ENCODE results near the gene EGR4. TPM values are rescaled to one million over a fixed set of nuclear protein-coding genes. Genes with fewer than 3 reads are reported as not detected.

Gene EGR4
- polyA plus RNA-seq, 2 of the 4 experiments (the other 2 are of a cell fraction): 0.03 TPM; not detected in 1

GRCh38 chr2:73269686-73270465, 23.5 kb downstream of the EGR4 start (continued):
- TF ChIP-seq RFX5 (IDR thresholded peaks at IDR 0.05) (no peak), ZSCAN20 (CRISPR knock-in tag; IDR thresholded peaks at IDR 0.05) (no peak), KDM5A (IDR thresholded peaks at IDR 0.05) (no peak), SMC3 (IDR thresholded peaks at IDR 0.05) (no peak), RARB (CRISPR knock-in tag; IDR thresholded peaks at IDR 0.05) (no peak), PBX3 (IDR thresholded peaks at IDR 0.05) (no peak), NPAS2 (CRISPR knock-in tag; IDR thresholded peaks at IDR 0.05; ENCODE audit: borderline replicate concordance) (no peak), CBX2 (IDR thresholded peaks at IDR 0.05; ENCODE audit: borderline replicate concordance, low read depth) (no peak), USF2 (IDR thresholded peaks at IDR 0.05) (no peak)

- Histone ChIP-seq H3K27ac (peak overlapping the region; percentile 66 to 82), H3K4me3 (peak overlapping the region; percentile 43), H3K9me3 (no peaks in the 10 kb centered on the region), H3K4me2 (peak overlapping the region; percentile 78), H3K4me1 (peaks cover 7% of the 10 kb centered on the region; the same call in 1 of the 3 replicates)
- peak; percentile 79 to 80 for ATAC-seq
- no peak for TF ChIP-seq ZNF302 (CRISPR knock-in tag; IDR thresholded peaks at IDR 0.05)
- TF ChIP-seq ZSCAN20 (CRISPR knock-in tag; IDR thresholded peaks at IDR 0.05): no peak
- TF ChIP-seq POLR2AphosphoS2 (conservative IDR thresholded peaks at IDR 0.05; ENCODE audit: low read length): no peak
- TF ChIP-seq KDM5A (IDR thresholded peaks at IDR 0.05): no peak
- peak; percentile 36; the same call in 2 of the 3 replicates for TF ChIP-seq CTCF (IDR thresholded peaks at IDR 0.05)
- no peak for TF ChIP-seq ZC3H11A (IDR thresholded peaks at IDR 0.05)
- no peak for TF ChIP-seq JUNB (IDR thresholded peaks at IDR 0.05)
- 0 out of 2 replicates have a peak, but pooled peaks have one; percentile 24 for TF ChIP-seq HMGXB4 (CRISPR knock-in tag; IDR thresholded peaks at IDR 0.05; ENCODE audit: borderline replicate concordance)
- no peak for TF ChIP-seq CEBPB (IDR thresholded peaks at IDR 0.05)
- no peak for TF ChIP-seq KDM1A (IDR thresholded peaks at IDR 0.05; ENCODE audit: low read depth)
- TF ChIP-seq JUN (IDR thresholded peaks at IDR 0.05): peak in 1 of 2 experiments; percentile 33; a peak in 1 of 5 replicates
- no peak for TF ChIP-seq FOSB (CRISPR knock-in tag; IDR thresholded peaks at IDR 0.05)
- peak; percentile 88 for TF ChIP-seq E2F6 (IDR thresholded peaks at IDR 0.05; ENCODE audit: borderline replicate concordance, low read depth)
- TF ChIP-seq MAX (IDR thresholded peaks at IDR 0.05): peak; percentile 82
- no peak for TF ChIP-seq RARB (CRISPR knock-in tag; IDR thresholded peaks at IDR 0.05)
- no peak for TF ChIP-seq RCOR1 (IDR thresholded peaks at IDR 0.05; ENCODE audit: low read depth, low read length)
- no peak for TF ChIP-seq RFX5 (IDR thresholded peaks at IDR 0.05)
- TF ChIP-seq SMC3 (IDR thresholded peaks at IDR 0.05): no peak
- no peak for FAIRE-seq
- ChIA-PET POLR2A (interaction anchor here (1.3 kb wide), 1 partner anchor 35 kb away, joined by 6 read pairs; the partner anchor contains the start of gene CCT7), CTCF (interaction anchor here (0.6 to 2.1 kb wide), 12 partner anchors 9 to 92 kb away, joined by 3 to 21 read pairs (median 4); partner anchors contain the start of gene EGR4)
- DNase-seq (ENCODE audit: low read depth in 1 of 2, low spot score in 1 of 2): peak; percentile 82 to 83
- WGBS (ENCODE audit: missing lambda C conversion rate): 45% methylated on average over 59 of the region's 113 CpGs
Measured at GRCh38 chr2:73268830-73269685, 24.3 kb downstream of the EGR4 start.
